Cerebellar cortex (tissue), 1 donor: Measurements from ENCODE around the gene SPSB3.
A peak's percentile ranks its signal among the peaks of the same experiment; 100 is the strongest.
"Not testable (repeated sequence)": the region's sequence is repeated elsewhere in the genome, so short reads cannot be mapped to it uniquely, and the experiment has no call there.

Experiments
- DNase-seq: peaks from one replicate; pipeline ENCODE4 v3.0.0-alpha.2; 2015; ENCODE audit warnings: low spot score

SPSB3 gene

GRCh38 chr16:1816396-1817275 is 34.3 kb upstream of the SPSB3 start:
- no peak for DNase-seq

GRCh38 chr16:1815461-1815860 is 33.1 kb upstream of the SPSB3 start:
- no peak for DNase-seq

- peak; percentile 66 for DNase-seq
Measured at GRCh38 chr16:1812732-1813163, 30.4 kb upstream of the SPSB3 start.

DNA sequence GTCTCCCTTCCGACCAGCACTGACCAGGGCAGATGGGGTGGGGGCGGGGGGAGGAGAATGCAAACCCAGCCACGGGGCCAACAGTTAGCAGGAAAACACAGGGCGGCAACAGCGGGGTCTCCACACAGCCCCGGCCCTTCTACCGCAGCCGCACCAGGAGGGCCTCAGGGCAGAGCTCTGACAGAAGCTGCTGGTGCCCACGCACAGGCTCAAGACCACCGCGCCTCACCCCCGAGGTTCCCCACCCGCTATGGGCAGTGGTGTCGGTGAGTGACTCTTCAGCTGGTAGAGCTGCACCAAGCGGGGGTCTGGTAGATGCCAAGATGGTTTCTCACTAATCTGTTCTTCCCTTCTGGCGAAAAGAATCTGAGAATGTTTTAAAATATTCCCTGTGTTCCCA is 28.2 kb upstream of the SPSB3 start:
- no peak for DNase-seq

DNA sequence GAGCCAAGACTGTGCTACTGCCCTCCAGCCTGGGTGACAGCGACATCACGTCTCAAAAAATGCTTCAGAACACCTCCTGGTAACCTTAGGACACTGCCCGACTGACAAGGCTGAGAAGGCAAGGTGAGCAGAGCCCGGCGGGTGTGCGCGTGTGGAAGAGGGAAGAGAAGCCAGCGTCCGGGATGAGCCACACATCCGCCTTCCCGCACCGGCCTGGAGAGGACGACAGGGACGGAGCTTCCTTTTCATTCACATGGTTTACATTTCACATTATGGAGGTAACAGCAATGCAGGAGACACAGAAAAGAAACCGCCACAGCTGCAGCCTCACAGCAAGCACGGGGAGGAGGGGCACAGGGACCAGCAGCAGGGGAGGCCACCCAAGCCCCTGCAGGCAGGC is 27.7 kb upstream of the SPSB3 start:
- DNase-seq = no peak

GRCh38 chr16:1809281-1809801 is 27.0 kb upstream of the SPSB3 start:
- no peak for DNase-seq

DNA sequence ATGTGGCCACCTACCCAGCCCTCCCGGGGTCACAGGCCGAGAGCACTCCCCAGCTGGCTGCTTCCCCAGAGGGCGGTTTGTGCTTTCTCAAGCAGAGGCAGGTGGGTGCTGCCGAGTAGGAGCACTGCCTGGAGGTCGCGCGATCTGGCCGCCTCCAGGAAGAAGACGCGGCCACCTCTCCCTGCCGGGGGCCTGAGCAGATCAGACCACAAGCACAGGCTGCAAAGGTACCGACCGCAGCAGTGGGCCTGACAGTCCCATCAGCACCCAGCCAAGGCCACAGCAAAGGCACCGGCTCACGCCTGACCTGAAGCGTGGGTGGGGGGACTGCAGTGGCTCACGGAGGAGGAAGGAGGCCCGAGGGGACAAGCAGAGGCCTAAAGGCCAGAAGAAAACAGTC is 26.3 kb upstream of the SPSB3 start:
- no peak for DNase-seq

DNA sequence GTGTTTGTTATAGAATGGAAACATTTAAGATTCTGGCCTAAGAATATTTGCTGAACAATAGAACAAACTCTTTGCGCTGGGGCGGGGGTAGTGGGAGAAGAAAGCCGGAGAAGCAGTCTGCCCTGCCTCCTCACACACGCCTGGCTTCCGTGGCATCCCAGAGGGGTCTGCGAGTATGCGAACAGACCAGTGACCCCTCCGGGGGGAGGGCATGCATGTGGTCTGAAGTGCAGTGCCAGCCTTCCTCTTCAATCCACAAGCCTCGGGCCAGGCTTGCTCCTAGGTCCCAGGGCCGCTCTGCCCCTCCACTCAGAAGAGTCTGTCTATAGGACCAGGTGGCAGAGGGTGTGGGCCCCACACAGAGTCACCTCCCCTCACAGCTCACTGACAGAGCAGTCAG is 25.3 kb upstream of the SPSB3 start:
- DNase-seq = no peak

- no peak for DNase-seq
Measured at GRCh38 chr16:1800701-1801100, 18.3 kb upstream of the SPSB3 start.

- DNase-seq = not testable (repeated sequence)
Measured at GRCh38 chr16:1799263-1799662, 16.9 kb upstream of the SPSB3 start.

GRCh38 chr16:1794908-1795666 is 12.7 kb upstream of the SPSB3 start:
- DNase-seq = no peak

GRCh38 chr16:1794221-1794871 is 12.0 kb upstream of the SPSB3 start:
- no peak for DNase-seq

GRCh38 chr16:1793578-1794220 is 11.3 kb upstream of the SPSB3 start, which contains the start of gene IGFALS:
IGFALS (minus strand) TSS chr16:1793705; CDS start chr16:1793652, 53 bp downstream.
- DNase-seq = no peak

GRCh38 chr16:1792836-1793577 is 10.6 kb upstream of the SPSB3 start:
- no peak for DNase-seq

DNA sequence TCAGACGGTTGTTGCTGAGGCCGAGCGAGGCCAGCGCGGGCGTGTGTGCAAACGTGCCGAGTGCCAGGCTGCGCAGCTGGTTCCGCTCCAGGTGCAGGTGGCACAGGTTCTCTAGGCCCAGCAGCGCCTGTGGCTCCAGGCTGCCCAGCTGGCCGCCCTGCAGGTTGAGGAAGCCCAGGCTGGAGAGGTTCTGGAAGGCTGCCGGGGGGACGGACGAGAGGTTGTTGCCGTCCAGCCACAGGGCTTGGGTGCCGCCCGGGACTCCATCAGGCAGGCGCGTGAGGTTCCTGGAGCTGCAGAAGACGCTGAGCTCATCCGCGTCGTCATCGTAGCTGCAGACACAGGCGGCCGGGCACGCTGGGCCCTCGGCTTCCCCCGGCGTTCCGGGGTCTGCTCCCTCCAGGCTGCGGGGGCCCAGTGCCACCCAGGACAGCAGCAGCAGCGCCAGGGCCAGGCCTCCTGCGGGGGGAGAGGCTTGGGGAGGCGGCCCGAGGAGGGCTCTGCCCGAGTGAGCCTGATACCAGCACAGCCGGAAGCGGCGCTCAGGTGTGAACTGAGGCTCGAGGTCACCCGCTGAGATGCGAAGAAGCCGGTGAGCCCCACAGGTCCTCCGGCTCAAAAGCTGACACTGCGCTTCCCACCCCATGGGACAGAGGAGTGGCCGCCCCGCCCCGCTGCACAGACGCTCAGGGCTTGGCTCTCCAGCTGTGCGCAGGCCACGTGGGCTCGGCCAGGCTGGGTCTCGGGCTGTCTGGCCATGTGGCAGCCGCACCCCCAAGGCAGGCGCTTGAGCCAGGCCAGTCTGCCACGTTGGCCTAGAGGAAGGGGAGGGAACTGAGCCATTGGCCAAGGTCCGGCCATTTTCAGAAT is 9.8 kb upstream of the SPSB3 start:
- no peak for DNase-seq

- DNase-seq = no peak
Measured at GRCh38 chr16:1791256-1791942, 9.0 kb upstream of the SPSB3 start.

DNA sequence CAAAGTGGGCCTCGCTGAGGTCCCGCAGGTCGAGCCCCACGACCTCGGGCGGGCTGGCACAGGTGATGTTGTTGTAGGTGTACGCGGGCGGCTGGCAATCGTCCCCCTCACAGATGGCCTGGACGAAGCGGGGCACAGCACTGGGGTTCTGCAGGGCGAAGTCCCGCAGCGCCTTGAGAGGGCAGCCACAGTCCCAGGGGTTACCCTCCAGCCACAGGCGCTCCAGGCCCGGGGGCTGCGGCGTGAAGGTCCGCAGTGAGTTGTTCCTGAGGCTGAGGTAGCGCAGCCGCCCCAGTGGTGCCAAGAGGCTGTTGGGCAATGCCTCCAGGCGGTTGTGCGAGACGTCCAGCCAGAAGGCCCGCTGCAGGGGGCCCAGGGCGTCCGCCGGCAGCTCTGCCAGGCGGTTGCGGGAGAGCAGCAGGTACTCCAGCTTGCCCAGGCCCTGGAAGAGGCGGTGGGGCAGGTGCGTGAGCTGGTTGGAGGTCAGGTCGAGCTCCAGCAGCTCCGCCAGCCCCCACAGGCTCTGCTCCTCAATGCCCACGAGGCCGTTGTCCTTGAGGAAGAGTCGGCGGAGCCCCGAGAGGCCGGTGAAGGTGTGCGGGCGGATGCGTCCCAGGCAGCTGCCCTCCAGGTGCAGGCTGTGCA is 8.4 kb upstream of the SPSB3 start:
- DNase-seq = peak; percentile 58

GRCh38 chr16:1790261-1790610 is 7.9 kb upstream of the SPSB3 start:
- no peak for DNase-seq

- DNase-seq = no peak
Measured at GRCh38 chr16:1789643-1790045, 7.3 kb upstream of the SPSB3 start.
